HL-60/S4 treated with phorbol 12-myristate 13-acetate at 8.2 ng/mL for 4 days and 3 days (cell line): Measurements from ENCODE around the gene CCDC159.
"Not testable (repeated sequence)": the region's sequence is repeated elsewhere in the genome, so short reads cannot be mapped to it uniquely, and the experiment has no call there.

Experiments used
- in situ Hi-C: fragments of 300-500 bp; cut with MboI; formaldehyde crosslinking; loops from 2 replicates; pipeline ENCODE4 v1.15.0; 2022; ENCODE audit warnings: low sequenced_read_pairs

The CCDC159 gene

GRCh38 chr19:11338121-11338520, 8.2 kb upstream of the CCDC159 start:
- in situ Hi-C loops, result no loop called here

GRCh38 chr19:11338569-11339253, 7.6 kb upstream of the CCDC159 start:
- in situ Hi-C loops, result no loop called here

GRCh38 chr19:11339254-11340098, 6.8 kb upstream of the CCDC159 start, which contains the start of gene RAB3D:
RAB3D (minus strand) TSS chr19:11339657; CDS start chr19:11337399, 2,258 bp downstream.
- in situ Hi-C loops, result no loop called here

GRCh38 chr19:11340099-11340467, 6.2 kb upstream of the CCDC159 start:
- in situ Hi-C loops, result not testable (repeated sequence)

GRCh38 chr19:11342429-11342828, 3.9 kb upstream of the CCDC159 start:
- in situ Hi-C loops, result no loop called here

GRCh38 chr19:11345122-11345803, 1.1 kb upstream of the CCDC159 start:
- in situ Hi-C loops, result no loop called here

GRCh38 chr19:11347546-11348039, 1.3 kb downstream of the CCDC159 start:
- in situ Hi-C loops, result no loop called here

- in situ Hi-C loops, result no loop called here
Observed at GRCh38 chr19:11349171-11349570, 2.9 kb downstream of the CCDC159 start.

- in situ Hi-C loops, result not testable (repeated sequence)
Observed at GRCh38 chr19:11354102-11354501, 7.8 kb downstream of the CCDC159 start.

- in situ Hi-C loops, result no loop called here
Observed at GRCh38 chr19:11355160-11356073, 9.1 kb downstream of the CCDC159 start, which contains the start of gene PLPPR2. PLPPR2 (plus strand) TSS chr19:11355432; CDS start chr19:11357674, 2,242 bp downstream.

- in situ Hi-C loops, result no loop called here
Observed at GRCh38 chr19:11356074-11356397, 9.7 kb downstream of the CCDC159 start.

- in situ Hi-C loops, result no loop called here
Observed at GRCh38 chr19:11356676-11357550, 10.6 kb downstream of the CCDC159 start.

GRCh38 chr19:11359421-11359820, 13.1 kb downstream of the CCDC159 start:
- in situ Hi-C loops, result no loop called here

- in situ Hi-C loops, result no loop called here
Observed at GRCh38 chr19:11361037-11361770, 14.9 kb downstream of the CCDC159 start.

GRCh38 chr19:11361771-11362731, 15.7 kb downstream of the CCDC159 start:
- in situ Hi-C loops, result no loop called here

GRCh38 chr19:11363881-11364280, 17.6 kb downstream of the CCDC159 start:
- in situ Hi-C loops, result no loop called here

- in situ Hi-C loops, result no loop called here
Observed at GRCh38 chr19:11364296-11364904, 18.1 kb downstream of the CCDC159 start.
